ENCODE measurements around the gene SLC7A6OS.
A peak's percentile ranks its signal among the peaks of the same experiment; 100 is the strongest.

Gene SLC7A6OS

DNA sequence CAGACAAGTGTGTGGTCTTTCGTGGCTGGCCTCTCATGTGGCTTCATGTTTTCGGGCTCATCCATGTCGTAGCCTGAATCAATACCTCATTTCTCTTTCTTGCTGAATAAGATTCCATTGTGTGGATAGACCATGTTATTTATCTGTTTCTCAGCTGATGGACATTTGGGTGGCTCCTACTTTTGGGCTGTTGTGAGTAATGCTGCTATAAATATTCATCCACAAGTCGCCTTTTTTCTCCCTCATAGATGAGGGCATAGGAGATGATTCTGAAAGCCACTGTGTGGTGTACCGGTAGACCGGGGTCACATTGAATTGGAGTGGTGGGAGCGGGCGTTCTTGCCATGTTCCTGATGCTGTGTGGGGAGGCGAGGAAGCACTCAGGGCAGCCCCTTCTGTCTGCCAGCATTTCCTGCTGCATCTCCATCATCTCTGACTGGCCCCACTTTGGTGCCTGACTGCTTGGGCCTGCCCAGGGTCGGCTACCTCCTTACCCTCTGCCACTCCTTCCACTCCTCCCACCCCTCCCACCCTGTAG, 40.1 kb upstream of the SLC7A6OS start:
- no peak overlapping the region for H2BK120ac ChIP-seq (ENCODE audit: low read depth, low read length)
- no peak overlapping the region for H2BK15ac ChIP-seq (ENCODE audit: low read length)
- WGBS, 2 donors (ENCODE audit: extremely low coverage in 2 of 2, insufficient read length in 2 of 2, insufficient replicate concordance in 1 of 2): no CpG with 5 or more reads among the region's 10 CpGs
- no peak overlapping the region for H3K18ac ChIP-seq (ENCODE audit: low read length)
- no peak overlapping the region for H2AFZ ChIP-seq (ENCODE audit: low read length)
- H3K9ac ChIP-seq (ENCODE audit: low read depth, low read length, poor library complexity): no peak overlapping the region
- H3K14ac ChIP-seq (ENCODE audit: low read length): no peak overlapping the region
- no peak overlapping the region for H3K4ac ChIP-seq (ENCODE audit: low read length)
- H2BK5ac ChIP-seq (ENCODE audit: low read length): no peak overlapping the region
- H4K91ac ChIP-seq (ENCODE audit: low read depth, low read length, poor library complexity): no peak overlapping the region
- no peak overlapping the region for H3K23ac ChIP-seq (ENCODE audit: low read depth, low read length, poor library complexity)
- no peak for DNase-seq (ENCODE audit: low spot score)
- no peak overlapping the region for H2BK12ac ChIP-seq (ENCODE audit: low read length)
- H4K8ac ChIP-seq (ENCODE audit: low read depth, low read length): no peak overlapping the region
- H2AK5ac ChIP-seq (ENCODE audit: low read depth, low read length): no peak overlapping the region
- no peaks in the 10 kb centered on the region for H3K4me1 ChIP-seq (ENCODE audit: control insufficient read depth in 2 of 2, insufficient read depth in 1 of 2, low read depth in 1 of 2, low read length in 2 of 2)
- H3K27me3 ChIP-seq (ENCODE audit: control insufficient read depth in 3 of 3, insufficient read depth in 3 of 3, low read depth in 1 of 3, low read length in 3 of 3): no peaks in the 10 kb centered on the region
- H3K4me3 ChIP-seq (ENCODE audit: low read length in 2 of 2): no peak overlapping the region
- H3K36me3 ChIP-seq (replicated peaks in 1 of 2; ENCODE audit: control insufficient read depth in 2 of 2, insufficient read depth in 2 of 2, low read length in 2 of 2): peaks cover 58 to 99% of the 10 kb centered on the region in 2 donors
- no peak overlapping the region for H3K4me2 ChIP-seq (ENCODE audit: insufficient read depth, low read length, poor library complexity, severe bottlenecking)
- no peak overlapping the region for H3K27ac ChIP-seq (replicated peaks; ENCODE audit: low read length)
- H3K79me1 ChIP-seq (ENCODE audit: low read depth, low read length): peaks cover 2% of the 10 kb centered on the region
- no peaks in the 10 kb centered on the region for H3K9me3 ChIP-seq (replicated peaks in 1 of 2; ENCODE audit: control insufficient read depth in 2 of 2, insufficient read depth in 1 of 2, low read depth in 1 of 2, low read length in 2 of 2)

DNA sequence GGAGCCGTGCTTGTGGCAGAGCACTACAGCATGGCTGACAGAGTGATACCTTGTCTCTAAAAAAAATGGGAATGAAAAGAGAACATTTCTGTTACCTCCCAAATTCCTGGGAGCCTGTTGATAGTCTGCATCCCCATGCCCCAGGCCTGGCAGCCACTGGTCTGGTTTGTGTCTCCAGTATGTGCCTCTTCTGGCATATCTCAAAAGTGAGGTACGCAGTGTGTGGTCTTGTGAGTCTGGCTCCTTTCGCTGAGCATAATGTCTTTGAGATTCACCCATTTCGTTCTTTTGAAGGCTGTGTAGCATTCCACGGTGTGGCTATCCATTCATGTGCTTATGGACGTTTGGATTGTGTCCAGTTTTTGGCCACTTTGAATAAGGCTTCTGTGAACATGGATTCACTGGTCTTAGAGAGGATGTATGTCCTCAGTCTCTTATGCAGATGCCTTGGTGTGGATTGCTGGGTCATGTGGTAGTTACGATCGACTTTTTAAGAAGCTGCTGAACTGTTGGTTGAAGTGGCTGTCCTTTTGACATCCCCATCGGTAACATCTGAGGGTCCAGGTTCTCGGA, 39.2 kb upstream of the SLC7A6OS start:
- H3K27me3 ChIP-seq (ENCODE audit: control insufficient read depth in 3 of 3, insufficient read depth in 3 of 3, low read depth in 1 of 3, low read length in 3 of 3): no peaks in the 10 kb centered on the region
- no peak overlapping the region for H3K4me2 ChIP-seq (ENCODE audit: insufficient read depth, low read length, poor library complexity, severe bottlenecking)
- H2BK5ac ChIP-seq (ENCODE audit: low read length): no peak overlapping the region
- H3K23ac ChIP-seq (ENCODE audit: low read depth, low read length, poor library complexity): no peak overlapping the region
- H3K9me3 ChIP-seq (replicated peaks in 1 of 2; ENCODE audit: control insufficient read depth in 2 of 2, insufficient read depth in 1 of 2, low read depth in 1 of 2, low read length in 2 of 2): no peaks in the 10 kb centered on the region
- H3K18ac ChIP-seq (ENCODE audit: low read length): no peak overlapping the region
- no peak overlapping the region for H2AK5ac ChIP-seq (ENCODE audit: low read depth, low read length)
- H3K27ac ChIP-seq (replicated peaks; ENCODE audit: low read length): no peak overlapping the region
- H2BK120ac ChIP-seq (ENCODE audit: low read depth, low read length): no peak overlapping the region
- no peak overlapping the region for H4K8ac ChIP-seq (ENCODE audit: low read depth, low read length)
- peak overlapping the region in 1 of 2 donors; percentile 25 for H3K4me3 ChIP-seq (ENCODE audit: low read length in 2 of 2)
- no peak overlapping the region for H3K4ac ChIP-seq (ENCODE audit: low read length)
- H2AFZ ChIP-seq (ENCODE audit: low read length): no peak overlapping the region
- peaks cover 60 to 100% of the 10 kb centered on the region in 2 donors for H3K36me3 ChIP-seq (replicated peaks in 1 of 2; ENCODE audit: control insufficient read depth in 2 of 2, insufficient read depth in 2 of 2, low read length in 2 of 2)
- H3K4me1 ChIP-seq (ENCODE audit: control insufficient read depth in 2 of 2, insufficient read depth in 1 of 2, low read depth in 1 of 2, low read length in 2 of 2): no peaks in the 10 kb centered on the region
- no peak for DNase-seq (ENCODE audit: low spot score)
- H4K91ac ChIP-seq (ENCODE audit: low read depth, low read length, poor library complexity): no peak overlapping the region
- no peak overlapping the region for H2BK12ac ChIP-seq (ENCODE audit: low read length)
- H3K79me1 ChIP-seq (ENCODE audit: low read depth, low read length): peaks cover 2% of the 10 kb centered on the region
- WGBS, 2 donors (ENCODE audit: extremely low coverage in 2 of 2, insufficient read length in 2 of 2, insufficient replicate concordance in 1 of 2): no CpG with 5 or more reads among the region's 10 CpGs
- H2BK15ac ChIP-seq (ENCODE audit: low read length): no peak overlapping the region
- no peak overlapping the region for H3K14ac ChIP-seq (ENCODE audit: low read length)
- H3K9ac ChIP-seq (ENCODE audit: low read depth, low read length, poor library complexity): no peak overlapping the region

DNA sequence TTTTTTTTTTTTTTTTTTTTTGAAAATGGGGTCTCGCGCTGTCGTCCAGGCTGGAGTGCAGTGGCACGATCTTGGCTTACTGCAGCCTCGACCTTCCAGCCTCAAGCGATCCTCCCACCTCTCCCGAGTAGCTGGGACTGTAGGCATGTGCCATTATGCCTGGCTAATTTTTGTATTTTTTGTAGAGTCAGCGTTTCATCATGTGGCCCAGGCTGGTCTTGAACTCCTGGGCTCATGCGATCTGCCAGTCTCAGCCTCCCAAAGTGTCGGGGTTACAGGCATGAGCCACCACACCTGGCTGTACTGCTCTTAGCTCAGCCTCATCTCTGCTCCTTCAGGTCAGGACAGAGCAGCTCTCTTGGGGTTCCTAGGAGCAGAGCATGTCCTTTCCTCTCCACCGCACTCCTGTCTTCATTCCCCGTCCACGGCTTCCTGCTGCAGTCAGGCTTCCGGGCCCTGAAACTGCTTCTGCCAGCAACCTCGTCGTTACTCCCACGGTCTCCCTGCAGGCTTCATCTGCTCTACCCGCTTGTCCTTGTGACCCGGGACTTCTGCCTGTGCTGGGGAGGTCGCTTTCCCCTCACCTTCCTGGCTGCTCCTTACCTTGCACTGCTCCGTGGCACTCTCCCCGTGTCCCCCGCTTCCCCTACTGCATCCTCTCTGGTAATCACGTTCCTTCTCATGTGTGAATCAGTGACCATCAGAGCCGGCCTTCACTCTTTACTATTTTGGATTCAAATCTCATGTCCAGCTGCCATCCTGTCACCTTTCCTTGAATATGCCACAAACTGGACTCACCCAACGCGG, 38.1 kb upstream of the SLC7A6OS start:
- Histone ChIP-seq H3K23ac (ENCODE audit: low read depth, low read length, poor library complexity) (peak overlapping the region; percentile 8), H4K8ac (ENCODE audit: low read depth, low read length) (no peak overlapping the region), H3K4me3 (ENCODE audit: low read length in 2 of 2) (peak overlapping the region in 1 of 2 donors; percentile 49), H3K18ac (ENCODE audit: low read length) (no peak overlapping the region), H2BK5ac (ENCODE audit: low read length) (no peak overlapping the region), H2BK120ac (ENCODE audit: low read depth, low read length) (no peak overlapping the region), H3K4me2 (ENCODE audit: insufficient read depth, low read length, poor library complexity, severe bottlenecking) (no peak overlapping the region), H3K27ac (replicated peaks; ENCODE audit: low read length) (no peak overlapping the region), H2BK12ac (ENCODE audit: low read length) (no peak overlapping the region), H3K4ac (ENCODE audit: low read length) (no peak overlapping the region), H4K91ac (ENCODE audit: low read depth, low read length, poor library complexity) (no peak overlapping the region), H2AK5ac (ENCODE audit: low read depth, low read length) (no peak overlapping the region), H3K9ac (ENCODE audit: low read depth, low read length, poor library complexity) (no peak overlapping the region), H3K4me1 (ENCODE audit: control insufficient read depth in 2 of 2, insufficient read depth in 1 of 2, low read depth in 1 of 2, low read length in 2 of 2) (no peaks in the 10 kb centered on the region), H3K14ac (ENCODE audit: low read length) (no peak overlapping the region), H2BK15ac (ENCODE audit: low read length) (no peak overlapping the region), H3K27me3 (ENCODE audit: control insufficient read depth in 3 of 3, insufficient read depth in 3 of 3, low read depth in 1 of 3, low read length in 3 of 3) (no peaks in the 10 kb centered on the region), H3K36me3 (replicated peaks in 1 of 2; ENCODE audit: control insufficient read depth in 2 of 2, insufficient read depth in 2 of 2, low read length in 2 of 2) (peaks cover 59 to 100% of the 10 kb centered on the region in 2 donors), H3K9me3 (replicated peaks in 1 of 2; ENCODE audit: control insufficient read depth in 2 of 2, insufficient read depth in 1 of 2, low read depth in 1 of 2, low read length in 2 of 2) (no peaks in the 10 kb centered on the region), H3K79me1 (ENCODE audit: low read depth, low read length) (peaks cover 2% of the 10 kb centered on the region), H2AFZ (ENCODE audit: low read length) (no peak overlapping the region)
- DNase-seq (ENCODE audit: low spot score): no peak
- WGBS, 2 donors (ENCODE audit: extremely low coverage in 2 of 2, insufficient read length in 2 of 2, insufficient replicate concordance in 1 of 2): no CpG with 5 or more reads among the region's 27 CpGs

DNA sequence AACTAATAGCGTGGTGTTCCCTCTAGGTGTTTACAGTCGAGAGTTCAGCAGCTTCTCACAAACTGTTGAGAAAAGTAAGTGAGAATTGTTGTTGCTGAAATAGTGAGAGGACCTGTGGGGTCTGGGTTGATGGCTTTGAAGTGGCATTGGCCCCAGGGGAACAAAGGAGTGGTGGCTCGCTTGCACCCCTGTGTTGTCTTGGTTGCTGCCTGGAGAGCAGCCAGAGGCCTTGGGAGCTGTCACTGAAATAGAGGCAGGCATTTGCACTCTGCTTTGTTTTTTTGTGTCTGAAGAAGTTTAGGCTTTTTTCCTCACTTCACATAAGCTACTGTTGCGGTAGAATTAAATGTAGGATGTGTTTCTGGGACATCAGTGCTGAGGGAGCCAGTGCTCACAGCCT, 36.9 kb upstream of the SLC7A6OS start:
- Histone ChIP-seq H3K18ac (ENCODE audit: low read length) (no peak overlapping the region), H3K27me3 (ENCODE audit: control insufficient read depth in 3 of 3, insufficient read depth in 3 of 3, low read depth in 1 of 3, low read length in 3 of 3) (no peaks in the 10 kb centered on the region), H3K4me3 (ENCODE audit: low read length in 2 of 2) (no peak overlapping the region), H3K23ac (ENCODE audit: low read depth, low read length, poor library complexity) (no peak overlapping the region), H2BK120ac (ENCODE audit: low read depth, low read length) (no peak overlapping the region), H3K9me3 (replicated peaks in 1 of 2; ENCODE audit: control insufficient read depth in 2 of 2, insufficient read depth in 1 of 2, low read depth in 1 of 2, low read length in 2 of 2) (no peaks in the 10 kb centered on the region), H3K4ac (ENCODE audit: low read length) (no peak overlapping the region), H3K27ac (replicated peaks; ENCODE audit: low read length) (no peak overlapping the region), H4K91ac (ENCODE audit: low read depth, low read length, poor library complexity) (no peak overlapping the region), H4K8ac (ENCODE audit: low read depth, low read length) (no peak overlapping the region), H2BK5ac (ENCODE audit: low read length) (no peak overlapping the region), H3K4me1 (ENCODE audit: control insufficient read depth in 2 of 2, insufficient read depth in 1 of 2, low read depth in 1 of 2, low read length in 2 of 2) (no peaks in the 10 kb centered on the region), H2AFZ (ENCODE audit: low read length) (no peak overlapping the region), H3K79me1 (ENCODE audit: low read depth, low read length) (peaks cover 2% of the 10 kb centered on the region), H2BK15ac (ENCODE audit: low read length) (no peak overlapping the region), H3K14ac (ENCODE audit: low read length) (no peak overlapping the region), H3K9ac (ENCODE audit: low read depth, low read length, poor library complexity) (no peak overlapping the region), H2AK5ac (ENCODE audit: low read depth, low read length) (no peak overlapping the region), H3K4me2 (ENCODE audit: insufficient read depth, low read length, poor library complexity, severe bottlenecking) (no peak overlapping the region), H2BK12ac (ENCODE audit: low read length) (no peak overlapping the region), H3K36me3 (replicated peaks in 1 of 2; ENCODE audit: control insufficient read depth in 2 of 2, insufficient read depth in 2 of 2, low read length in 2 of 2) (peaks cover 53 to 100% of the 10 kb centered on the region in 2 donors)
- DNase-seq (ENCODE audit: low spot score): no peak
- no CpG with 5 or more reads among the region's 4 CpGs for WGBS, 2 donors (ENCODE audit: extremely low coverage in 2 of 2, insufficient read length in 2 of 2, insufficient replicate concordance in 1 of 2)
